AG08395 (cell line): Measurements from ENCODE around the gene RIPOR2.
"Not testable (repeated sequence)": the region's sequence is repeated elsewhere in the genome, so short reads cannot be mapped to it uniquely, and the experiment has no call there.

Experiments used
- DNase-seq: peaks from one replicate; pipeline ENCODE4 v3.0.0; 2012; ENCODE audit warnings: mixed read lengths, low spot score

RIPOR2 gene

GRCh38 chr6:24802271-24803059, 133.3 kb downstream of the RIPOR2 start:
- DNase-seq, result peak; percentile 20

GRCh38 chr6:24799541-24799915, 136.2 kb downstream of the RIPOR2 start:
- no peak for DNase-seq

GRCh38 chr6:24798740-24799540, 136.8 kb downstream of the RIPOR2 start, which contains the start of gene ARMH2:
ARMH2 (minus strand) TSS chr6:24798917; CDS start chr6:24798857, 60 bp downstream.
- DNase-seq, result no peak

- no peak for DNase-seq
Observed at GRCh38 chr6:24797596-24798216, 138.1 kb downstream of the RIPOR2 start.

- DNase-seq, result no peak
Observed at GRCh38 chr6:24796616-24797290, 139.0 kb downstream of the RIPOR2 start.

GRCh38 chr6:24795106-24795505, 140.7 kb downstream of the RIPOR2 start:
- no peak for DNase-seq

GRCh38 chr6:24788031-24788665, 147.6 kb downstream of the RIPOR2 start:
- no peak for DNase-seq

- no peak for DNase-seq
Observed at GRCh38 chr6:24780206-24780605, 155.6 kb downstream of the RIPOR2 start.

- DNase-seq, result no peak
Observed at GRCh38 chr6:24779416-24780016, 156.2 kb downstream of the RIPOR2 start.

GRCh38 chr6:24778878-24779277, 156.9 kb downstream of the RIPOR2 start:
- no peak for DNase-seq

GRCh38 chr6:24778121-24778520, 157.6 kb downstream of the RIPOR2 start:
- DNase-seq, result no peak

GRCh38 chr6:24777227-24777626, 158.5 kb downstream of the RIPOR2 start:
- no peak for DNase-seq

- peak; percentile 34 for DNase-seq
Observed at GRCh38 chr6:24775520-24776058, 160.2 kb downstream of the RIPOR2 start.

- DNase-seq, result peak; percentile 96
Observed at GRCh38 chr6:24774696-24775519, 160.9 kb downstream of the RIPOR2 start, which contains the start of gene GMNN. GMNN (plus strand) TSS chr6:24774937; CDS start chr6:24777247, 2,310 bp downstream.

- DNase-seq, result peak; percentile 52
Observed at GRCh38 chr6:24768361-24768760, 167.4 kb downstream of the RIPOR2 start.

- peak; percentile 50 for DNase-seq
Observed at GRCh38 chr6:24766680-24767462, 168.9 kb downstream of the RIPOR2 start.

- not testable (repeated sequence) for DNase-seq
Observed at GRCh38 chr6:24765968-24766367, 169.8 kb downstream of the RIPOR2 start.

GRCh38 chr6:24764833-24765828, 170.6 kb downstream of the RIPOR2 start:
- DNase-seq, result not testable (repeated sequence)
